H1 (cell line): Measurements from ENCODE around the gene CEP85. TPM values are rescaled to one million over a fixed set of nuclear protein-coding genes. Genes with fewer than 3 reads are reported as not detected.

Experiments used
- CTCF ChIA-PET: fragments of 300-600 bp; sonication (Branson Sonifier 250); formaldehyde crosslinking; loops from one replicate; lab custom pipeline; 2021; ENCODE audit not compliant: partially characterized antibody; lab: Charles Lee
- POLR2A ChIA-PET: fragments of 300-600 bp; sonication (Branson Sonifier 250); formaldehyde crosslinking; loops from one replicate; lab custom pipeline; 2021; ENCODE audit warnings: inconsistent platforms; ENCODE audit not compliant: partially characterized antibody; lab: Charles Lee
- DNase-seq, 2 experiments: peaks; one replicate each; pipeline versions ENCODE4 v3.0.0 to v3.0.0-alpha.2; 2010 to 2022; ENCODE audit warnings: low spot score in 2 of 2, low read depth in 1 of 2, mixed read lengths in 1 of 2
- FAIRE-seq: peaks from 2 replicates; lab custom pipeline; 2011; peaks lifted over from hg19 to GRCh38; lab: Jason Lieb, UNC
- H2AFZ ChIP-seq: 2 replicates; pipeline ENCODE4 v1.8.1; 2012; ENCODE audit warnings: low read length, inconsistent platforms
- H2AK5ac ChIP-seq: 2 replicates; pipeline ENCODE4 v1.6.1; 2013; ENCODE audit warnings: low read depth, low read length
- H2BK120ac ChIP-seq: replicated peaks from 2 replicates; pipeline ENCODE3; 2013; ENCODE audit warnings: low read depth, low read length, inconsistent platforms
- H2BK12ac ChIP-seq: 2 replicates; pipeline ENCODE4 v1.6.1; 2013; ENCODE audit warnings: low read depth, low read length
- H2BK15ac ChIP-seq: 2 replicates; pipeline ENCODE4 v1.6.1; 2013; ENCODE audit warnings: low read length
- H2BK20ac ChIP-seq: 2 replicates; pipeline ENCODE4 v1.6.1; 2013; ENCODE audit warnings: low read length
- H2BK5ac ChIP-seq: 2 replicates; pipeline ENCODE4 v1.6.1; 2013; ENCODE audit warnings: low read depth, low read length
- H3K14ac ChIP-seq: 2 replicates; pipeline ENCODE4 v1.6.1; 2013; ENCODE audit warnings: inconsistent platforms; ENCODE audit not compliant: insufficient read length
- H3K18ac ChIP-seq: 2 replicates; pipeline ENCODE4 v1.6.1; 2013; ENCODE audit warnings: low read length; ENCODE audit errors: extremely low read depth
- H3K23ac ChIP-seq: 2 replicates; pipeline ENCODE4 v1.6.1; 2013; ENCODE audit warnings: inconsistent platforms; ENCODE audit not compliant: insufficient read length
- H3K23me2 ChIP-seq: 2 replicates; pipeline ENCODE4 v1.6.1; 2013; ENCODE audit warnings: low read depth, low read length
- H3K27ac ChIP-seq: 2 replicates; pipeline ENCODE4 v1.6.1; 2011; ENCODE audit warnings: low read depth, low read length, inconsistent platforms
- H3K27me3 ChIP-seq, 4 experiments: replicated peaks in 1 of 4; 1 replicate in 1 of 4; 2 replicates in 3 of 4; pipeline versions ENCODE4 v1.6.1 to v1.8.1; 2011 to 2013; ENCODE audit warnings: low read length in 3 of 4, mild to moderate bottlenecking in 3 of 4, inconsistent platforms in 2 of 4, mixed read lengths in 2 of 4, moderate library complexity in 1 of 4; ENCODE audit not compliant: control insufficient read depth in 3 of 4, insufficient read depth in 3 of 4; ENCODE audit errors: extremely low read depth in 1 of 4
- H3K36me3 ChIP-seq, 4 experiments: 2 replicates each; pipeline versions ENCODE4 v1.6.1 to v1.8.1; 2011 to 2013; ENCODE audit warnings: mild to moderate bottlenecking in 4 of 4, low read length in 3 of 4, moderate library complexity in 2 of 4, control low read depth in 1 of 4, inconsistent platforms in 1 of 4; ENCODE audit not compliant: insufficient read depth in 4 of 4, control insufficient read depth in 2 of 4
- H3K4ac ChIP-seq: replicated peaks from 2 replicates; pipeline ENCODE3; 2013; ENCODE audit warnings: low read length, low read depth, mixed read lengths, inconsistent platforms; ENCODE audit not compliant: insufficient read length
- H3K4me1 ChIP-seq, 4 experiments: replicated peaks in 1 of 4; 1 replicate in 1 of 4; 2 replicates in 3 of 4; pipeline versions ENCODE4 v1.6.1 to v1.8.1; 2011 to 2013; ENCODE audit warnings: low read length in 3 of 4, inconsistent platforms in 2 of 4, mixed read lengths in 1 of 4; ENCODE audit not compliant: insufficient read depth in 4 of 4, control insufficient read depth in 3 of 4
- H3K4me2 ChIP-seq, 2 experiments: 2 replicates each; pipeline versions ENCODE4 v1.6.1 to v1.8.1; 2011 to 2013; ENCODE audit warnings: low read depth in 2 of 2, low read length in 2 of 2, control low read depth in 1 of 2, inconsistent platforms in 1 of 2, mild to moderate bottlenecking in 1 of 2; ENCODE audit not compliant: insufficient read depth in 1 of 2
- H3K4me3 ChIP-seq, 4 experiments: fragments of 200-600, 300-600 bp in 1 of 4; sonication (generic), shearing (Covaris generic), sonication (Bioruptor Twin) in 1 of 4; 2 replicates each; pipeline versions ENCODE4 v1.5.1 to v1.8.1; 2011 to 2016; ENCODE audit warnings: low read length in 4 of 4, low read depth in 3 of 4, control low read depth in 2 of 4, inconsistent platforms in 2 of 4, mild to moderate bottlenecking in 2 of 4, mixed read lengths in 1 of 4, moderate library complexity in 1 of 4; ENCODE audit not compliant: insufficient read depth in 2 of 4; ENCODE audit errors: extremely low read depth in 1 of 4
- H3K56ac ChIP-seq: replicated peaks from 2 replicates; pipeline ENCODE3; 2013; ENCODE audit warnings: low read depth, mild to moderate bottlenecking, mixed read lengths, low read length, inconsistent platforms; ENCODE audit not compliant: insufficient read length
- H3K79me1 ChIP-seq: 2 replicates; pipeline ENCODE4 v1.6.1; 2013; ENCODE audit warnings: low read depth, low read length, control low read depth
- H3K79me2 ChIP-seq, 2 experiments: 2 replicates each; pipeline versions ENCODE4 v1.6.1 to v1.8.1; 2012 to 2013; ENCODE audit warnings: low read length in 2 of 2, mild to moderate bottlenecking in 2 of 2, inconsistent platforms in 1 of 2; ENCODE audit not compliant: insufficient read depth in 2 of 2, control insufficient read depth in 1 of 2
- H3K9ac ChIP-seq, 4 experiments: replicated peaks in 1 of 4; 1 replicate in 1 of 4; 2 replicates in 3 of 4; pipeline versions ENCODE4 v1.6.1 to v1.8.1; 2011 to 2013; ENCODE audit warnings: low read depth in 3 of 4, low read length in 3 of 4, control low read depth in 2 of 4, mild to moderate bottlenecking in 2 of 4, moderate library complexity in 2 of 4, inconsistent platforms in 1 of 4; ENCODE audit errors: extremely low read depth in 1 of 4
- H3K9me3 ChIP-seq, 2 experiments: 2 replicates each; pipeline versions ENCODE4 v1.6.1 to v1.8.1; 2012 to 2013; ENCODE audit warnings: mild to moderate bottlenecking in 2 of 2, moderate library complexity in 2 of 2, control low read depth in 1 of 2, inconsistent platforms in 1 of 2, low read depth in 1 of 2, low read length in 1 of 2, mixed read lengths in 1 of 2; ENCODE audit not compliant: insufficient read depth in 2 of 2
- H4K20me1 ChIP-seq, 2 experiments: replicated peaks in 1 of 2; 2 replicates each; pipeline versions ENCODE3 to v1.8.1; 2011 to 2013; ENCODE audit warnings: inconsistent platforms in 2 of 2, low read length in 2 of 2, mild to moderate bottlenecking in 1 of 2; ENCODE audit not compliant: insufficient read depth in 2 of 2, control insufficient read depth in 1 of 2
- H4K5ac ChIP-seq: 2 replicates; pipeline ENCODE4 v1.6.1; 2013; ENCODE audit warnings: low read length, low read depth, mixed read lengths, inconsistent platforms; ENCODE audit not compliant: insufficient read length
- H4K8ac ChIP-seq: 2 replicates; pipeline ENCODE4 v1.8.0; 2013; ENCODE audit warnings: mild to moderate bottlenecking, moderate library complexity, low read length, inconsistent platforms; ENCODE audit not compliant: insufficient read depth; ENCODE audit errors: extremely low read depth
- H4K91ac ChIP-seq: replicated peaks from 2 replicates; pipeline ENCODE3; 2013; ENCODE audit warnings: low read length, mixed read lengths, inconsistent platforms; ENCODE audit not compliant: insufficient read length
- ASH2L ChIP-seq: fragments of 200-600, 300-600 bp; sonication (generic); IDR thresholded peaks from one replicate; pipeline ENCODE4 v1.7.1; 2017; ENCODE audit warnings: low read length
- CBX8 ChIP-seq: fragments of 300-800, 300-1000 bp; sonication (generic); IDR thresholded peaks from 2 replicates; pipeline ENCODE4 v1.7.1; 2016; ENCODE audit warnings: low read depth, low read length, borderline replicate concordance
- CEBPB ChIP-seq: IDR thresholded peaks from 2 replicates; pipeline ENCODE4 v1.6.1; 2012; ENCODE audit warnings: low read depth, low read length
- EZH2 ChIP-seq: fragments of 200-600 bp; sonication (generic); IDR thresholded peaks from 2 replicates; pipeline ENCODE4 v1.7.1; 2012; ENCODE audit warnings: low read depth, mild to moderate bottlenecking, moderate library complexity, low read length, inconsistent platforms; ENCODE audit not compliant: severe bottlenecking
- GABPA ChIP-seq: IDR thresholded peaks from 2 replicates; pipeline ENCODE4 v1.6.1; 2011; ENCODE audit warnings: mild to moderate bottlenecking, low read length, moderate library complexity, borderline replicate concordance; ENCODE audit not compliant: insufficient read depth
- JUN ChIP-seq: IDR thresholded peaks from 2 replicates; pipeline ENCODE4 v1.6.1; 2011; ENCODE audit warnings: low read depth, mild to moderate bottlenecking, improper control_type of control experiment, low read length
- MAFK ChIP-seq: IDR thresholded peaks from 2 replicates; pipeline ENCODE4 v1.6.1; 2012; ENCODE audit warnings: low read depth, mild to moderate bottlenecking, improper control_type of control experiment, low read length
- NANOG ChIP-seq: IDR thresholded peaks from 2 replicates; pipeline ENCODE4 v1.6.1; 2011; ENCODE audit warnings: low read length, low read depth, mild to moderate bottlenecking, inconsistent platforms; ENCODE audit not compliant: insufficient read depth, poor library complexity, severe bottlenecking
- POU5F1 ChIP-seq: IDR thresholded peaks from 2 replicates; pipeline ENCODE4 v1.6.1; 2011; ENCODE audit warnings: low read depth, mild to moderate bottlenecking, low read length, moderate library complexity
- RNF2 ChIP-seq: fragments of 200-900, 300-1000 bp; sonication (generic); IDR thresholded peaks from 2 replicates; pipeline ENCODE4 v1.7.1; 2016; ENCODE audit warnings: borderline replicate concordance, low read depth, mild to moderate bottlenecking, antibody characterized with exemption, low read length; ENCODE audit not compliant: poor library complexity, severe bottlenecking; ENCODE audit errors: missing control alignments
- SAP30 ChIP-seq: fragments of 300-600 bp; sonication (generic); IDR thresholded peaks from 2 replicates; pipeline ENCODE4 v1.7.1; 2012; ENCODE audit warnings: low read length, moderate library complexity, mild to moderate bottlenecking, inconsistent platforms; ENCODE audit not compliant: insufficient read depth, insufficient replicate concordance
- SP2 ChIP-seq: IDR thresholded peaks from 2 replicates; pipeline ENCODE4 v1.6.1; 2012; ENCODE audit warnings: mild to moderate bottlenecking, low read length, inconsistent platforms
- WGBS, 2 experiments: shearing (Covaris generic) in 1 of 2; methylation state at CpG; one replicate each; pipeline versions ENCODE4 v1.1.6 to v1.1.7; 2013 to 2015; ENCODE audit warnings: low lambda C conversion rate in 2 of 2, mixed read lengths in 2 of 2, inconsistent platforms in 1 of 2, low coverage in 1 of 2, missing lambda C conversion rate in 1 of 2; ENCODE audit not compliant: insufficient replicate concordance in 2 of 2, insufficient coverage in 1 of 2, insufficient read length in 1 of 2; ENCODE audit errors: extremely low coverage in 1 of 2, missing lambda C conversion rate in 1 of 2; 5-methylcytosine and 5-hydroxymethylcytosine counted together
- polyA plus RNA-seq, 7 experiments: library from polyadenylated mRNA; depleted of rRNA in 3 of 7; stranded (reverse) in 5 of 7; unstranded in 2 of 7; fragments of >200 nt in 5 of 7; fragments of 200-250 nt in 2 of 7; gene quantifications; 1 replicate in 5 of 7; 2 replicates in 1 of 7; 4 replicates in 1 of 7; pipeline versions ENCODE4 v1.2.1 to v1.2.3, GENCODE V29; 2011 to 2013; ENCODE audit warnings: missing spikeins in 2 of 7, mixed read lengths in 2 of 7
- total RNA-seq: library from RNA; stranded (reverse); fragmentation: NEBNext Ultra II Directional; extraction: Animal tissue kit (Norgen Biotek cat#: 25700); gene quantifications from 2 replicates; pipeline ENCODE4 v1.2.1, GENCODE V29; 2021
- TF ChIP-seq, protein P1 (sequence below): IDR thresholded peaks from 2 replicates; pipeline ENCODE4 v1.6.1; 2012; ENCODE audit warnings: inconsistent platforms

Gene CEP85
- total and polyA plus RNA-seq, 2 of the 8 experiments (the other 6 are each of a cell fraction or from before 2014, with no cell fraction given), result 40.4 to 43.7 TPM

DNA sequence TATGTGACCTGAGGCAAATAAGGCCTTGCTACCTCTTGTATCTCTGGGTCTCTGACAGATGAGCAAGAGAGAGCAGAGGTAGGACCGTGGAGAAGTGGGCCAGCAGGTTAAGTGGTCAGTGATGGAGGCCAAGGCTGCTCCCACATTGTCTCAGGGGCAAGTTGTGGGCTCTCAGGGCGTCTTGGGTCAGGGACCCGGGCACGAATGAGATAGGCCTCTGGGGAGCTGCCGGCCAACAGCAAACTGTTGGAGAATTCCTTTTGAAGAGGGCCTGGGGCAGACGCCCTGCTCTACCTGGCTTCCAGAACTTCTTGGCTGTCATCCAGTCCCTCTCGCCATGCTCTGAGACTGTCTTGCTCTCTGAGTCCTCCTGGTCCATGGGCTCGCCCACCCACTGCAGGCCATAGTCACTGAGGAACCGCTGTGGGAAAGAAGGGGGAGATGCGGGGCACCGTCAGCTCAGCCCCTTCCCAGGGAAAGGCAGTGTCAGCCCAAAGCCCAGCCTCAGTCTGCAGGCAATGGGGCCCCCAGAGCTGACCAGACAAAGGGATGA, 60.0 kb downstream of the CEP85 start:
- H3K4me3 ChIP-seq, result no peak overlapping the region
- H3K27ac ChIP-seq, result no peak overlapping the region
- no peak overlapping the region for H4K91ac ChIP-seq
- H3K56ac ChIP-seq, result no peak overlapping the region
- no peak overlapping the region for H4K5ac ChIP-seq
- H3K4me1 ChIP-seq, result peaks cover 0 to 22% (median 17%) of the 10 kb centered on the region in 4 experiments; a peak in 6 of 7 replicates
- no peak overlapping the region for H3K18ac ChIP-seq
- TF ChIP-seq, protein P1, sequence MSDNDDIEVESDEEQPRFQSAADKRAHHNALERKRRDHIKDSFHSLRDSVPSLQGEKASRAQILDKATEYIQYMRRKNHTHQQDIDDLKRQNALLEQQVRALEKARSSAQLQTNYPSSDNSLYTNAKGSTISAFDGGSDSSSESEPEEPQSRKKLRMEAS, result no peak
- TF ChIP-seq CEBPB, result no peak
- TF ChIP-seq POU5F1, result no peak
- no peak for TF ChIP-seq EZH2
- no peak for TF ChIP-seq SAP30
- TF ChIP-seq JUN, result no peak
- no peak for TF ChIP-seq SP2
- TF ChIP-seq ASH2L, result no peak
- TF ChIP-seq MAFK, result no peak
- no peak for TF ChIP-seq CBX8
- TF ChIP-seq NANOG, result no peak
- TF ChIP-seq GABPA, result no peak
- no peak for TF ChIP-seq RNF2
- DNase-seq (no peak), FAIRE-seq (no peak)
- no peaks in the 10 kb centered on the region for H3K79me2 ChIP-seq
- H2BK5ac ChIP-seq, result no peak overlapping the region
- H2BK20ac ChIP-seq, result no peak overlapping the region
- no peak overlapping the region for H2BK12ac ChIP-seq
- 81% methylated on average over 9 of the region's 11 CpGs; no CpG with 5 or more reads in 1 of the 2 experiments for WGBS, 2 experiments
- H3K23ac ChIP-seq, result no peak overlapping the region
- no peaks in the 10 kb centered on the region for H3K23me2 ChIP-seq
- no peaks in the 10 kb centered on the region for H3K9me3 ChIP-seq
- H3K79me1 ChIP-seq, result no peaks in the 10 kb centered on the region
- H2BK120ac ChIP-seq, result no peak overlapping the region
- no peak overlapping the region for H3K4me2 ChIP-seq
- no peaks in the 10 kb centered on the region for H3K27me3 ChIP-seq
- H2BK15ac ChIP-seq, result no peak overlapping the region
- no peaks in the 10 kb centered on the region for H4K20me1 ChIP-seq
- H3K9ac ChIP-seq, result no peak overlapping the region
- no peak overlapping the region for H3K14ac ChIP-seq
- no peak overlapping the region for H2AFZ ChIP-seq
- ChIA-PET POLR2A (interaction anchor here (1.2 to 1.4 kb wide), 4 partner anchors 9 to 119 kb away, joined by 3 to 4 read pairs (median 4); no protein-coding TSS in a partner anchor), CTCF (interaction anchor here (1.2 to 57.0 kb wide), 3 partner anchors 1 to 70 kb away, joined by 3 to 1530 read pairs (median 1530); partner anchors contain the start of genes CD52, SH3BGRL3 and UBXN11)
- H4K8ac ChIP-seq, result no peak overlapping the region
- no peak overlapping the region for H3K4ac ChIP-seq
- no peaks in the 10 kb centered on the region for H3K36me3 ChIP-seq
- no peak overlapping the region for H2AK5ac ChIP-seq
